Lower leg skin (tissue), 3 donors: ENCODE measurements around the gene LHFPL2.

Experiments used
- POLR2A ChIP-seq, 2 donors: fragments of 450-650 bp; IDR thresholded peaks; one replicate each; pipeline ENCODE4 v1.6.1; 2016 to 2017; ENCODE audit warnings: antibody characterized with exemption in 2 of 2, mild to moderate bottlenecking in 1 of 2, moderate library complexity in 1 of 2
- TF ChIP-seq, protein P1 (sequence below), 3 donors: fragments of 450-650 bp; IDR thresholded peaks; one replicate each; pipeline ENCODE4 v1.5.1; 2016; ENCODE audit warnings: antibody characterized with exemption in 3 of 3, mild to moderate bottlenecking in 3 of 3, moderate library complexity in 2 of 3

- TF ChIP-seq, protein P1, sequence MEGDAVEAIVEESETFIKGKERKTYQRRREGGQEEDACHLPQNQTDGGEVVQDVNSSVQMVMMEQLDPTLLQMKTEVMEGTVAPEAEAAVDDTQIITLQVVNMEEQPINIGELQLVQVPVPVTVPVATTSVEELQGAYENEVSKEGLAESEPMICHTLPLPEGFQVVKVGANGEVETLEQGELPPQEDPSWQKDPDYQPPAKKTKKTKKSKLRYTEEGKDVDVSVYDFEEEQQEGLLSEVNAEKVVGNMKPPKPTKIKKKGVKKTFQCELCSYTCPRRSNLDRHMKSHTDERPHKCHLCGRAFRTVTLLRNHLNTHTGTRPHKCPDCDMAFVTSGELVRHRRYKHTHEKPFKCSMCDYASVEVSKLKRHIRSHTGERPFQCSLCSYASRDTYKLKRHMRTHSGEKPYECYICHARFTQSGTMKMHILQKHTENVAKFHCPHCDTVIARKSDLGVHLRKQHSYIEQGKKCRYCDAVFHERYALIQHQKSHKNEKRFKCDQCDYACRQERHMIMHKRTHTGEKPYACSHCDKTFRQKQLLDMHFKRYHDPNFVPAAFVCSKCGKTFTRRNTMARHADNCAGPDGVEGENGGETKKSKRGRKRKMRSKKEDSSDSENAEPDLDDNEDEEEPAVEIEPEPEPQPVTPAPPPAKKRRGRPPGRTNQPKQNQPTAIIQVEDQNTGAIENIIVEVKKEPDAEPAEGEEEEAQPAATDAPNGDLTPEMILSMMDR (IDR thresholded peaks at IDR 0.05): no peak
- TF ChIP-seq POLR2A (IDR thresholded peaks at IDR 0.05): no peak
These were observed 57.4 kb downstream of the LHFPL2 start for GRCh38 chr5:78591138-78591612.
